H1 (cell line): ENCODE measurements around the gene SSBP3. TPM values are rescaled to one million over a fixed set of nuclear protein-coding genes. Genes with fewer than 3 reads are reported as not detected.

Experiments
- BACH1 ChIP-seq: IDR thresholded peaks from 2 replicates; pipeline ENCODE4 v1.6.1; 2012; ENCODE audit warnings: low read length, improper control_type of control experiment
- POLR2AphosphoS5 ChIP-seq: IDR thresholded peaks from 2 replicates; pipeline ENCODE4 v1.6.1; 2011; ENCODE audit warnings: low read depth, low read length
- ZNF274 ChIP-seq: IDR thresholded peaks from 2 replicates; pipeline ENCODE4 v1.7.0; 2012; ENCODE audit warnings: low read length, borderline replicate concordance; ENCODE audit errors: extremely low read depth
- polyA plus RNA-seq, 7 experiments: library from polyadenylated mRNA; depleted of rRNA in 3 of 7; stranded (reverse) in 5 of 7; unstranded in 2 of 7; fragments of >200 nt in 5 of 7; fragments of 200-250 nt in 2 of 7; gene quantifications; 1 replicate in 5 of 7; 2 replicates in 1 of 7; 4 replicates in 1 of 7; pipeline versions ENCODE4 v1.2.1 to v1.2.3, GENCODE V29; 2011 to 2013; ENCODE audit warnings: missing spikeins in 2 of 7, mixed read lengths in 2 of 7
- total RNA-seq: library from RNA; stranded (reverse); fragmentation: NEBNext Ultra II Directional; extraction: Animal tissue kit (Norgen Biotek cat#: 25700); gene quantifications from 2 replicates; pipeline ENCODE4 v1.2.1, GENCODE V29; 2021

SSBP3 gene
- total and polyA plus RNA-seq, 2 of the 8 experiments (the other 6 are each of a cell fraction or from before 2014, with no cell fraction given) = 99.7 to 133 TPM

- TF ChIP-seq BACH1 (no peak), POLR2AphosphoS5 (no peak), ZNF274 (no peak)
Observed at GRCh38 chr1:54311506-54311905, 94.7 kb downstream of the SSBP3 start (continued).
